Heart left ventricle (tissue), 16 donors: ENCODE results near the gene GYG1. TPM values are rescaled to one million over a fixed set of nuclear protein-coding genes. Genes with fewer than 3 reads are reported as not detected.

Source experiments
- ATAC-seq, 4 donors: fragments of 200-7000 bp; cut with Tn5 transposase; one replicate each; pipeline ENCODE4 v1.9.1; 2020 to 2022; ENCODE audit warnings: moderate library complexity in 4 of 4, mild to moderate bottlenecking in 3 of 4, moderate number of reproducible peaks in 1 of 4
- DNase-seq, 5 donors: peaks; one replicate each; pipeline ENCODE4 v3.0.0-alpha.2; 2020
- H3K27ac ChIP-seq, 12 donors: fragments of 200-600 bp; sonication (generic) in 4 of 12; one replicate each; pipeline versions ENCODE4 v1.5.0 to v1.8.0; 2016 to 2022; ENCODE audit warnings: mild to moderate bottlenecking in 2 of 12
- H3K27me3 ChIP-seq, 9 donors: fragments of 200-600 bp; sonication (generic) in 2 of 9; one replicate each; pipeline versions ENCODE4 v1.5.1 to v1.8.0; 2016 to 2022; ENCODE audit warnings: mild to moderate bottlenecking in 3 of 9
- H3K36me3 ChIP-seq, 9 donors: fragments of 200-600 bp; sonication (generic) in 2 of 9; one replicate each; pipeline versions ENCODE4 v1.5.0 to v1.8.0; 2018 to 2022; ENCODE audit warnings: mild to moderate bottlenecking in 2 of 9
- H3K4me1 ChIP-seq, 12 donors: fragments of 200-600 bp; sonication (generic) in 4 of 12; one replicate each; pipeline versions ENCODE4 v1.5.0 to v1.8.0; 2016 to 2022; ENCODE audit warnings: mild to moderate bottlenecking in 3 of 12
- H3K4me3 ChIP-seq, 12 donors: fragments of 200-600 bp; sonication (generic) in 4 of 12; one replicate each; pipeline versions ENCODE4 v1.5.0 to v1.8.0; 2017 to 2022; ENCODE audit warnings: mild to moderate bottlenecking in 9 of 12, moderate library complexity in 4 of 12
- H3K9me3 ChIP-seq, 12 donors: fragments of 200-600 bp; sonication (generic) in 4 of 12; one replicate each; pipeline versions ENCODE4 v1.5.0 to v1.8.0; 2016 to 2022; ENCODE audit warnings: mild to moderate bottlenecking in 1 of 12
- CTCF ChIP-seq, 12 donors: fragments of 200-600 bp; sonication (generic) in 4 of 12; IDR thresholded peaks; one replicate each; pipeline versions ENCODE4 v1.5.0 to v1.8.0; 2018 to 2022; ENCODE audit warnings: antibody characterized with exemption in 12 of 12, mild to moderate bottlenecking in 5 of 12
- POLR2A ChIP-seq, 2 donors: fragments of 450-650 bp; IDR thresholded peaks; one replicate each; pipeline ENCODE4 v1.6.1; 2017; ENCODE audit warnings: antibody characterized with exemption in 2 of 2, mild to moderate bottlenecking in 2 of 2, moderate library complexity in 2 of 2
- WGBS, 4 donors: extraction: QIAGEN DNeasy Blood & Tissue Kit in 2 of 4; methylation state at CpG; one replicate each; pipeline versions ENCODE4 v1.1.5 to v1.1.7; 2013 to 2018; 5-methylcytosine and 5-hydroxymethylcytosine counted together
- intact Hi-C, 10 donors: fragments of 100-400 bp; cut with DNase I; formaldehyde crosslinking; loops; one replicate each; pipeline versions ENCODE4 v1.11.1 to v1.14.2; 2022
- polyA plus RNA-seq, 2 donors: library from polyadenylated mRNA; stranded (reverse); fragments of 200-250 nt; gene quantifications; one replicate each; pipeline ENCODE4 v1.2.3, GENCODE V29; 2013
- total RNA-seq, 9 donors: library from RNA; depleted of rRNA in 2 of 9; stranded (reverse); fragments of >200 nt in 2 of 9; fragmentation: NEBNext Ultra II Directional in 3 of 9; extraction: Animal tissue kit (Norgen Biotek cat#: 25700) in 3 of 9; gene quantifications; one replicate each; pipeline versions ENCODE4 v1.1.0 to v1.2.4, GENCODE V29; 2016 to 2023
- donor health status: ischemic (EF 13 %, LVEDD 7.1; RV severe dilation, severe dysfunction).
- donor health status: healthy with polysubstance abuse.
- donor health status: DM: no; HTN: yes; CAD: no.
- donor health status: DM: no; HTN: no; CAD: no.
- donor health status: ischemic (EF 25% LVEDD 6.9; RV normal size, moderate dysfunction).
- donor health status: ischemic (EF 25% LVEDD 5.7; RV mildly dilated, moderate dysfunction).
- donor health status: healthy.
- donor health status: DM: yes; HTN: yes; CAD: no.
- donor health status: ischemic (EF 35%, LVEDD 5.7; RV mildly dilated, moderate dysfunction).
- donor health status: nonischemic (EF 11% LVEDD 7.7; RV severe dilation, severe dysfunction).
- donor health status: DM: yes; HTN: yes; CAD: no.
- donor health status: PGD.
- donor health status: ischemic (EF 29% LVEDD 5.4; RV normal size, mild dysfunction).
- donor health status: nonischemic (EF 23%, LVEDD 6.1; RV moderate dilation, normal function).

Gene GYG1
- total and polyA plus RNA-seq, 11 donors, result 78.2 to 313 (median 144) TPM

DNA sequence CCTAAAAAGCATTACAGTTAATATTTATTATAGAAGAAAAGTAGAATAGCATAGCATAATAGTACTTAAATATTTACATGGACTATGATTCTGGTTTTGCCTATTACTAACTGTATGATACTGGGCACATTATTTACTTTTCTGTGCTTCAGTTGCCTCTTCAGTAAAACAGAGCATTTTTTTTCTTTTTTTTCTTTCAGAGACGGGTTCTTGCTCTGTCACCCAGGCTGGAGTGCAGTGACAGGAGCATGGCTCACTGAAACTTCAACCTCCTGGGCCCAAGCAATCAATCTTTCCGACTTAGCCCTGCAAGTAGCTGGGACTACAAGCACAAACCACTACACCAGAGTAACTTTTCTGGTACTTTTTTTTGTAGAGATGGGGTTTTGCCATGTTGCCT, 47.0 kb downstream of the GYG1 start:
- DNase-seq, result no peak
- H3K36me3 ChIP-seq, result peaks cover 0 to 94% (median 44%) of the 10 kb centered on the region in 9 donors
- ATAC-seq, result no peak
- intact Hi-C loops, result loop anchor here in 1 of 10 donors (10.0 kb wide), 1 partner anchor 64 kb away; no protein-coding TSS in a partner anchor
- peaks cover 0 to 9% (median 0%) of the 10 kb centered on the region in 12 donors for H3K4me1 ChIP-seq
- H3K9me3 ChIP-seq, result no peaks in the 10 kb centered on the region
- H3K27me3 ChIP-seq, result no peaks in the 10 kb centered on the region
- TF ChIP-seq POLR2A (IDR thresholded peaks at IDR 0.05) (no peak), CTCF (IDR thresholded peaks at IDR 0.05) (no peak)
- H3K4me3 ChIP-seq, result no peak overlapping the region
- peak overlapping the region in 1 of 12 donors; percentile 51 for H3K27ac ChIP-seq
- WGBS, 4 donors, result 85 to 96% (median 89%) methylated on average over 2 of the region's 2 CpGs

GRCh38 chr3:149042789-149043386, 51.5 kb downstream of the GYG1 start:
- Histone ChIP-seq H3K36me3 (peaks cover 0 to 98% (median 52%) of the 10 kb centered on the region in 9 donors), H3K27ac (peak overlapping the region in 1 of 12 donors; percentile 12), H3K4me3 (no peak overlapping the region), H3K9me3 (no peaks in the 10 kb centered on the region), H3K27me3 (no peaks in the 10 kb centered on the region), H3K4me1 (peaks cover 0 to 9% (median 0%) of the 10 kb centered on the region in 12 donors)
- intact Hi-C loops, result no loop called here
- TF ChIP-seq POLR2A (IDR thresholded peaks at IDR 0.05) (no peak), CTCF (IDR thresholded peaks at IDR 0.05) (no peak)
- DNase-seq, result no peak
- ATAC-seq, result no peak
- WGBS, 4 donors, result 74 to 82% (median 76%) methylated on average over 1 of the region's 1 CpG

GRCh38 chr3:149044339-149045083, 53.2 kb downstream of the GYG1 start:
- Histone ChIP-seq H3K4me1 (peaks cover 0 to 9% (median 0%) of the 10 kb centered on the region in 12 donors), H3K36me3 (peaks cover 0 to 98% (median 42%) of the 10 kb centered on the region in 9 donors), H3K9me3 (no peaks in the 10 kb centered on the region), H3K4me3 (no peak overlapping the region), H3K27ac (no peak overlapping the region), H3K27me3 (no peaks in the 10 kb centered on the region)
- ATAC-seq, result no peak
- no peak for DNase-seq
- intact Hi-C loops, result no loop called here
- 76 to 85% (median 82%) methylated on average over 5 of the region's 5 CpGs for WGBS, 4 donors
- TF ChIP-seq POLR2A (IDR thresholded peaks at IDR 0.05) (no peak), CTCF (IDR thresholded peaks at IDR 0.05) (no peak)

DNA sequence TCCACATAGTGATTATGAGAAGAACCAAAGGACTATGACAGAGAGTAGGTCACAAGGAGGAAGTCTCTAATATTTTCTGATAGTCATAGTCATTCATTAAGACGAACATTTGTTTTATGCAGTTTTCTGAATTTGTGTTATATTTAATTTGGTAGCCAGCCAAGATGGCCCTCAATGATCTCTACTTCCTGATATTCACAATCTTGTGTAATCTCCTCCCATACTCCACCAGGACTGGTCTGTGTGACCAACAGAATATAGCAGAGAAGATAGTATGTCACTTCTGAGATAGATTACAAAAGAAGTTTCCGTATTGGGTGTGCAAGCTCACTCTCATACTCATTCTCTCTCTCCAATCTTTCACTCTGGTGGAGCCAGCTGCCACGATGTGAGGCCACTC, 64.2 kb downstream of the GYG1 start:
- H3K36me3 ChIP-seq, result peaks cover 0 to 99% (median 78%) of the 10 kb centered on the region in 9 donors
- intact Hi-C loops, result no loop called here
- H3K27ac ChIP-seq, result no peak overlapping the region
- H3K27me3 ChIP-seq, result no peaks in the 10 kb centered on the region
- no peaks in the 10 kb centered on the region for H3K9me3 ChIP-seq
- H3K4me1 ChIP-seq, result no peaks in the 10 kb centered on the region
- H3K4me3 ChIP-seq, result no peak overlapping the region
- WGBS, 4 donors, result 62 to 74% (median 66%) methylated on average over 3 of the region's 3 CpGs
- no peak for DNase-seq
- no peak for ATAC-seq
- TF ChIP-seq CTCF (IDR thresholded peaks at IDR 0.05) (no peak), POLR2A (IDR thresholded peaks at IDR 0.05) (no peak)
